AG09309 (cell line): ENCODE data around the gene SP1.
A peak's percentile ranks its signal among the peaks of the same experiment; 100 is the strongest.
"Not testable (repeated sequence)": the region's sequence is repeated elsewhere in the genome, so short reads cannot be mapped to it uniquely, and the experiment has no call there.

Experiments
- DNase-seq: peaks from one replicate; pipeline ENCODE4 v3.0.0-alpha.2; 2010; ENCODE audit warnings: low read depth
- H3K4me3 ChIP-seq: 2 replicates; pipeline ENCODE4 v1.5.1; 2011; ENCODE audit warnings: mild to moderate bottlenecking, low read depth, low read length, moderate library complexity; ENCODE audit not compliant: control insufficient read depth
- CTCF ChIP-seq: IDR thresholded peaks from 2 replicates; pipeline ENCODE4 v1.5.1; 2011; ENCODE audit warnings: mild to moderate bottlenecking, low read depth, low read length, inconsistent platforms; ENCODE audit not compliant: insufficient read depth, control insufficient read depth; ENCODE audit errors: missing control alignments

SP1 gene

GRCh38 chr12:53380104-53380793, at the start of gene SP1:
TSS of gene SP1 (plus strand) at chr12:53380176. CDS start at chr12:53380292, 116 bp downstream.
- no peak for TF ChIP-seq CTCF
- DNase-seq, result peak; percentile 70

GRCh38 chr12:53330671-53331070, 49.3 kb upstream of the SP1 start:
- H3K4me3 ChIP-seq, result no peak overlapping the region
- DNase-seq, result no peak
- TF ChIP-seq CTCF, result no peak

More at GRCh38 chr12:53380104-53380793, at the start of gene SP1:
- H3K4me3 ChIP-seq, result peak within 1 kb of the TSS; percentile 66

- H3K4me3 ChIP-seq, DNase-seq: not testable (repeated sequence)
Measured at GRCh38 chr12:53332339-53332738, 47.6 kb upstream of the SP1 start.

- H3K4me3 ChIP-seq, result no peak overlapping the region
- TF ChIP-seq CTCF, result no peak
- no peak for DNase-seq
Measured at GRCh38 chr12:53332744-53333143, 47.2 kb upstream of the SP1 start.

GRCh38 chr12:53333289-53333688, 46.7 kb upstream of the SP1 start:
- H3K4me3 ChIP-seq, result no peak overlapping the region
- no peak for TF ChIP-seq CTCF
- no peak for DNase-seq

GRCh38 chr12:53333845-53334244, 46.1 kb upstream of the SP1 start:
- DNase-seq, result no peak
- H3K4me3 ChIP-seq, result no peak overlapping the region
- no peak for TF ChIP-seq CTCF

- no peak for DNase-seq
- TF ChIP-seq CTCF, result no peak
- no peak overlapping the region for H3K4me3 ChIP-seq
Measured at GRCh38 chr12:53334822-53335221, 45.2 kb upstream of the SP1 start.
